Lower lobe of right lung (tissue), 2 donors: ENCODE results near the gene ADGRL1. TPM values are rescaled to one million over a fixed set of nuclear protein-coding genes. Genes with fewer than 3 reads are reported as not detected.
"Not testable (repeated sequence)": the region's sequence is repeated elsewhere in the genome, so short reads cannot be mapped to it uniquely, and the experiment has no call there.

ENCODE experiments used
- ATAC-seq, 2 donors: fragments of 200-7000 bp; cut with Tn5 transposase; one replicate each; pipeline ENCODE4 v1.9.1; 2020 to 2022; ENCODE audit warnings: mild to moderate bottlenecking in 2 of 2, moderate library complexity in 2 of 2
- DNase-seq: peaks from one replicate; pipeline ENCODE4 v3.0.0-alpha.2; 2020
- H3K27ac ChIP-seq: fragments of 200-600 bp; one replicate; pipeline ENCODE4 v1.8.0; 2022
- H3K27me3 ChIP-seq: fragments of 200-600 bp; one replicate; pipeline ENCODE4 v1.8.0; 2022; ENCODE audit warnings: low read depth
- H3K36me3 ChIP-seq: fragments of 200-600 bp; one replicate; pipeline ENCODE4 v1.8.0; 2022; ENCODE audit warnings: mild to moderate bottlenecking
- H3K4me1 ChIP-seq: fragments of 200-600 bp; one replicate; pipeline ENCODE4 v1.8.0; 2022
- H3K4me3 ChIP-seq: fragments of 200-600 bp; one replicate; pipeline ENCODE4 v1.8.0; 2022; ENCODE audit warnings: mild to moderate bottlenecking
- H3K9me3 ChIP-seq: fragments of 200-600 bp; one replicate; pipeline ENCODE4 v1.8.0; 2022
- intact Hi-C: fragments of 100-400 bp; cut with DNase I; formaldehyde crosslinking; loops from one replicate; pipeline ENCODE4 v1.11.0; 2022
- total RNA-seq: library from RNA; stranded (reverse); fragmentation: NEBNext Ultra II Directional; extraction: Animal tissue kit (Norgen Biotek cat#: 25700); gene quantifications from one replicate; pipeline ENCODE4 v1.2.1, GENCODE V29; 2021
- TF ChIP-seq, protein P1 (sequence below): fragments of 200-600 bp; IDR thresholded peaks from one replicate; pipeline ENCODE4 v1.8.0; 2022; ENCODE audit warnings: antibody characterized with exemption, mild to moderate bottlenecking
- donor health status: DM: no; HTN: yes; CAD: no; lungs with severe emphysema.

ADGRL1 gene
- total RNA-seq, 1 donor from 2014 or later, result 28.7 TPM

DNA sequence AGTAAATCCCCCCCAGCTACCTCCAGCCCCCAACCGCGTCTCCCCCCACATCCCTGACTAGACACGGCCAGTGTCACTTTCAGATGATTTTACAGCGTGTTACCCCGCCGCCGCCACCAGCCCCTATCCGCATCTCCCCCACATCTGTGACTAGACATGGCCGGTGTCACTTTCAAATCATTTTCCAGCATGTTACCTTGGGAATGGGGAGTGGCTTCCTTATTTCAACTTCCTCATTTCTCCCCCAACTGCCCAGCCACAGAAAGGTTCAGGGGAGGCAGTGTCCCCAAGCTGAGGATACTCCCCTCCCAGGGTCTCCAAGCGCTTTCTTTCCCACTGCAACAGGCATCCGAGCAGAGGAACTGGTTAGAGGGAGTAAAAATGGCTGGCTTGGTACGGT, 18.4 kb downstream of the ADGRL1 start:
- no peaks in the 10 kb centered on the region for H3K36me3 ChIP-seq
- H3K27me3 ChIP-seq, result no peaks in the 10 kb centered on the region
- intact Hi-C loops, result no loop called here
- H3K9me3 ChIP-seq, result no peaks in the 10 kb centered on the region
- H3K4me3 ChIP-seq, result no peak overlapping the region
- TF ChIP-seq, protein P1, sequence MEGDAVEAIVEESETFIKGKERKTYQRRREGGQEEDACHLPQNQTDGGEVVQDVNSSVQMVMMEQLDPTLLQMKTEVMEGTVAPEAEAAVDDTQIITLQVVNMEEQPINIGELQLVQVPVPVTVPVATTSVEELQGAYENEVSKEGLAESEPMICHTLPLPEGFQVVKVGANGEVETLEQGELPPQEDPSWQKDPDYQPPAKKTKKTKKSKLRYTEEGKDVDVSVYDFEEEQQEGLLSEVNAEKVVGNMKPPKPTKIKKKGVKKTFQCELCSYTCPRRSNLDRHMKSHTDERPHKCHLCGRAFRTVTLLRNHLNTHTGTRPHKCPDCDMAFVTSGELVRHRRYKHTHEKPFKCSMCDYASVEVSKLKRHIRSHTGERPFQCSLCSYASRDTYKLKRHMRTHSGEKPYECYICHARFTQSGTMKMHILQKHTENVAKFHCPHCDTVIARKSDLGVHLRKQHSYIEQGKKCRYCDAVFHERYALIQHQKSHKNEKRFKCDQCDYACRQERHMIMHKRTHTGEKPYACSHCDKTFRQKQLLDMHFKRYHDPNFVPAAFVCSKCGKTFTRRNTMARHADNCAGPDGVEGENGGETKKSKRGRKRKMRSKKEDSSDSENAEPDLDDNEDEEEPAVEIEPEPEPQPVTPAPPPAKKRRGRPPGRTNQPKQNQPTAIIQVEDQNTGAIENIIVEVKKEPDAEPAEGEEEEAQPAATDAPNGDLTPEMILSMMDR, result no peak
- ATAC-seq (no peak), DNase-seq (no peak)
- H3K27ac ChIP-seq, result no peak overlapping the region
- no peaks in the 10 kb centered on the region for H3K4me1 ChIP-seq

DNA sequence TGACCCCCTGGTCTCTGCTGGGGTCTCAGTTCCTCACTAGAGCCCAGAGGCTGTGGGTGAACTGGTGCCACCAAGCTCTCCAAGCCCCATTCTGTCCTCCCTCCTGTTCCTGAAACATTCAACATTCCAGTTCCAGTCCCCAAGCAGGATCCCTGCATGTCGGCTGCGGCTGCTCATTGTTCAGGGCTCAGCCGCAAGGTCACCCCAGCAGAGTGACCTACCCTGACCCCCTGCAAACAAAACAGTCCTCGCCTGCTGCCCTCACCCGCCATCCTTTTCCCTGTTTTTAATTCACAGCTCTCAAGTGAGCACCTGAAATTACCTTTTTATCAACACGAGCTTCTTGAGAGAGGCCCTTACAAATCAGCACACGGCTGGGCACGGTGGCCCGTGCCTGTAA, 19.3 kb downstream of the ADGRL1 start:
- H3K4me1 ChIP-seq, H3K27ac ChIP-seq, DNase-seq, H3K4me3 ChIP-seq, H3K27me3 ChIP-seq, H3K9me3 ChIP-seq, H3K36me3 ChIP-seq, intact Hi-C loops, ATAC-seq: not testable (repeated sequence)

DNA sequence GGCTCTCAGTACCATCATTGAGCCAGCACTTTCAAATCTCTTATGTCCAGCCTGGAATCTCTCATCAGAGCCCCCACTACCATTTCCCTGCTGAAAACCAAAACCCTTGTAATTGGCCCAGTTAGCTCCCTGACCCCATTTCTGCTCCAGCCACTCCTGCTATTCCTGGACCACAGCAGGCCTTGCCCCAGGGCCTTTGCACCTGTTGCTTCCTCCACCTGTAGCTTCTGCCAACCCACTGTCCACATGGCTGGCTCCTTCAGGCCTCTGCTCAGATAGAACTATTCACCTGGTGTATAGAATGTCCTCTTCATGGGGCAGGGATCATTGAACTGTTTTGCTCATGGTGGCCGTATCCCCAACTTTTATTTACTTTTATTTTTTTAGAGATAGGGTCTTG, 20.3 kb downstream of the ADGRL1 start:
- ATAC-seq, H3K4me3 ChIP-seq, H3K4me1 ChIP-seq, H3K27me3 ChIP-seq, H3K27ac ChIP-seq, H3K36me3 ChIP-seq, intact Hi-C loops, DNase-seq, H3K9me3 ChIP-seq: not testable (repeated sequence)

DNA sequence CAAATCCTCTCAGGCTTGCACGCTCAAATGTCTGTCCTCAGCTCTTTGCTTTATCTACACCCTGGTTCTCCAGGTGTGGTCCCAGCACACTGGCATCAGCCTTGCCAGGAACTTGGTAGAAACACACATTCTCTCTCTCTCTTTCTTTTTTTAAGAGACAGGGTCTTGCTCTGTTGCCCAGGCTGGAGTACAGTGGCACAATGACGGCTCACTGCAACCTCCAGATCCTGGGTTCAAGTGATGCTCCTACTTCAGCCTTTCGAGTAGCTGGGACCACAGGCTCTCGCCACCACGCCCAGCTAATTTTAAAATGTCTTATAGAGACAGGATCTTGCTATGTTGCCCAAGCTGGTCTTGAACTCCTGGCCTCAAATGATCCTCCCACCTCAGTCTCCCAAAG, 20.8 kb downstream of the ADGRL1 start:
- Histone ChIP-seq H3K36me3 (peaks cover 3% of the 10 kb centered on the region), H3K27ac (no peak overlapping the region), H3K9me3 (no peaks in the 10 kb centered on the region), H3K27me3 (no peaks in the 10 kb centered on the region), H3K4me1 (no peaks in the 10 kb centered on the region), H3K4me3 (no peak overlapping the region)
- no peak for DNase-seq
- ATAC-seq, result no peak
- TF ChIP-seq, protein P1, result no peak
- intact Hi-C loops, result no loop called here

DNA sequence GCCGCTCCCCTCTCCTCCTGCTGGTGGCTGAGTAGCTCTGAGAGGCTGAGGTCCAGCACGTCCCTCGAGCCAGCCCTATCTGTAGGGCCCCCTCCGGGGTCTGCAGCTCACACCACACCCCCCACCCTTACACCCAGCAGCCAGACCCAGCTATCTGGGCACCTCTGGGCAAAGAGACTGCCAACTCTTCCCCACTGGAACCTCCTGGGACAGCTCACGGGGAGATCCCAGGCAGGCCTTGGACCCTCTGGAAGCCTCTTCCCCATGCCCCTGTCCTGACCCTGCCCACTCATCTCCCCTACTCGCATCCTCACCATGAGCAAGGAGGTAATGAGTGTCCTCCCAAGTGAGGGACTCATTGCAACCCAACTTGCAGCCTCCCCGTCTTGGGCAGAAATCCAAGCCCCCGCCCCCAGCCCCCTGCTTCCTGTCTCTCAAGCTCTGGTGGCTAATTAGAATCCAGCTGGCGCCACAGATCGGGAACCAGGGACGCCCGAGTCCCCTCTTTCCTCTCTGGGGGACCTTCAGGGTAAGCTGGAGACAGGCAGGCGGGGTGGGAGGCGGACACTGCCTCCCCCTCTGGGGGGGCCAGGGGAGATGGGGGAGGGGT, 22.1 kb downstream of the ADGRL1 start:
- no peak for DNase-seq
- intact Hi-C loops, result no loop called here
- Histone ChIP-seq H3K9me3 (no peaks in the 10 kb centered on the region), H3K4me1 (no peaks in the 10 kb centered on the region), H3K4me3 (no peak overlapping the region), H3K27ac (no peak overlapping the region), H3K36me3 (peaks cover 3% of the 10 kb centered on the region), H3K27me3 (no peaks in the 10 kb centered on the region)
- TF ChIP-seq, protein P1, result no peak
- peak in 1 of 2 donors; percentile 5 for ATAC-seq

DNA sequence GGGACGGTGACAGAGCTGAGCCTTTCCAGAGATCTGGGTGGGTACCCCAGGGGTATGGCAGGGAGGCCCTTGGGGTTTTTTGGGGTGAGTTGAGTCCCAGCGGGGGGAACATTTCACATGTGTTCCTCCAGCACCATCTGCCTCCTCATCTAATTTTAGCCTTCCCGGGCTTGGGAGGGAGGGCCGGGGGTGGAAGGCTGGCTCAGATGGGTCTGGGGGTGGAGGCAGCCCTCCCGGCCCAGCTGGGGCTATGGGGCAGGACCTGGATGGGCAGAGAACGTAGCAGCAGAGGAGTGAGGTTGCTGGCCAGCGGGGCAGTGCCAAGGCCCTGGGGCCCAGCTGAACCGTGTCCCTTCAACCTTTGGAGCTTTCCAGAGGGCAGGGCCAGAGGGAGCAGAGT, 23.5 kb downstream of the ADGRL1 start:
- H3K27ac ChIP-seq, result no peak overlapping the region
- H3K4me3 ChIP-seq, result no peak overlapping the region
- no peaks in the 10 kb centered on the region for H3K4me1 ChIP-seq
- H3K9me3 ChIP-seq, result no peaks in the 10 kb centered on the region
- H3K27me3 ChIP-seq, result no peaks in the 10 kb centered on the region
- TF ChIP-seq, protein P1, result no peak
- intact Hi-C loops, result no loop called here
- DNase-seq, result no peak
- H3K36me3 ChIP-seq, result peaks cover 7% of the 10 kb centered on the region
- ATAC-seq, result no peak

DNA sequence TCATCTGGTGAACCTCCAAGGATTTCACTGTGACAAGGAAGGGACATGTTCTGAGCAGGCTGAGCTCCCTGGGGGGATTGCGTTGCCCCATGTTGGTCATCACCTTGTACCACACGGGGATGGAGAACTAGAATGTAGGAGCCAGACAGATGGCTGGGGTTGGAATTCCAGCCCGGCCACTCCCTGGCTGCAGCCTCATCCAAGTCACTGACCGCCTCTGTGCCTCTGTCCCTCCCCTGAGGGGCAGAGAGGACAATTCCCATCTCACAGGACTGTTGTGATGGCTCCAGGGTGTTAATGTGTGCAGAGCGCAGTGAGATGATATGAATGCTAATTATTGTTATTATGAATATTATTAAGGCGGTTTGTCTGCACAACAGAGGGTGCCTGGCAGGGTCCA, 24.1 kb downstream of the ADGRL1 start:
- H3K4me3 ChIP-seq, result no peak overlapping the region
- peaks cover 13% of the 10 kb centered on the region for H3K36me3 ChIP-seq
- intact Hi-C loops, result no loop called here
- TF ChIP-seq, protein P1, result no peak
- ATAC-seq (no peak), DNase-seq (no peak)
- no peak overlapping the region for H3K27ac ChIP-seq
- H3K9me3 ChIP-seq, result no peaks in the 10 kb centered on the region
- H3K27me3 ChIP-seq, result no peaks in the 10 kb centered on the region
- no peaks in the 10 kb centered on the region for H3K4me1 ChIP-seq

DNA sequence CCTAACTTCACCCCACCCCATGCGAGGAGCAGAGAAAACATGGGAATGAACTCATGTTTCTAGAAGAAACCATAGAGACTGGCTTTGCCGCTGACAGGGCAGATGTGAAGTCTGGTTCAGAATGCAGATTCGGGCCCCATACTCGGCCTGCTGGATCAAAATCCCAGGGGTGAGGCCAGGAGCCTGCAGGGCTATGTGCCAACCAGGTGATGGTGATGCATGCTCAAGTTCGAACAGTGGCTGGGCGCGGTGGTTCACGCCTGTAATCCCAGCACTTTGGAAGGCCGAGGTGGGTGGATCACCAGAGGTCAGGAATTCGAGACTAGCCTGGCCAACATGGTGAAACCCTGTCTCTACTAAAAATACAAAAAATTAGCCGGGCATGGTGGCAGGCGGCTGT, 24.8 kb downstream of the ADGRL1 start:
- peaks cover 18% of the 10 kb centered on the region for H3K36me3 ChIP-seq
- H3K4me1 ChIP-seq, ATAC-seq, H3K27me3 ChIP-seq, H3K9me3 ChIP-seq, H3K27ac ChIP-seq, DNase-seq, intact Hi-C loops, H3K4me3 ChIP-seq: not testable (repeated sequence)
